H9 (cell line): Measurements from ENCODE around the gene BACH2. TPM values are rescaled to one million over a fixed set of nuclear protein-coding genes. Genes with fewer than 3 reads are reported as not detected.

Experiments used
- DNase-seq: peaks from one replicate; pipeline ENCODE4 v3.0.0-alpha.2; 2017
- H2AFZ ChIP-seq: one replicate; pipeline ENCODE4 v1.6.1; 2013; ENCODE audit warnings: mild to moderate bottlenecking, low read length, control low read depth, moderate library complexity
- H2AK5ac ChIP-seq: 2 replicates; pipeline ENCODE4 v1.6.1; 2013; ENCODE audit warnings: low read length, control low read depth, mixed read lengths; ENCODE audit not compliant: insufficient read length
- H2BK120ac ChIP-seq: one replicate; pipeline ENCODE4 v1.6.1; 2013; ENCODE audit warnings: low read depth, mild to moderate bottlenecking, low read length, control low read depth, inconsistent platforms; ENCODE audit not compliant: poor library complexity, severe bottlenecking
- H2BK12ac ChIP-seq: 2 replicates; pipeline ENCODE4 v1.6.1; 2013; ENCODE audit warnings: low read length, control low read depth, mixed read lengths, low read depth; ENCODE audit not compliant: insufficient read length
- H2BK15ac ChIP-seq: 2 replicates; pipeline ENCODE4 v1.6.1; 2013; ENCODE audit warnings: low read depth, low read length, control low read depth
- H2BK20ac ChIP-seq: one replicate; pipeline ENCODE4 v1.6.1; 2013; ENCODE audit warnings: low read depth, mild to moderate bottlenecking, low read length, control low read depth, inconsistent platforms; ENCODE audit not compliant: poor library complexity, severe bottlenecking
- H2BK5ac ChIP-seq: 2 replicates; pipeline ENCODE4 v1.6.1; 2013; ENCODE audit warnings: low read length, control low read depth, mixed read lengths; ENCODE audit not compliant: insufficient read length
- H3K14ac ChIP-seq: 2 replicates; pipeline ENCODE4 v1.6.1; 2013; ENCODE audit warnings: low read length, control low read depth; ENCODE audit not compliant: insufficient read depth
- H3K18ac ChIP-seq: 2 replicates; pipeline ENCODE4 v1.6.1; 2013; ENCODE audit warnings: low read depth, mild to moderate bottlenecking, mixed read lengths, low read length, control low read depth; ENCODE audit not compliant: insufficient read length
- H3K23ac ChIP-seq: 2 replicates; pipeline ENCODE4 v1.6.1; 2013; ENCODE audit warnings: low read length, control low read depth, mixed read lengths, low read depth; ENCODE audit not compliant: insufficient read length
- H3K23me2 ChIP-seq: 2 replicates; pipeline ENCODE4 v1.6.1; 2013; ENCODE audit warnings: low read depth, mild to moderate bottlenecking, mixed read lengths, low read length, control low read depth; ENCODE audit not compliant: insufficient read length, poor library complexity, severe bottlenecking
- H3K27ac ChIP-seq: 2 replicates; pipeline ENCODE4 v1.5.1; 2013; ENCODE audit warnings: low read length, control low read depth, mixed read lengths, low read depth; ENCODE audit not compliant: insufficient read length
- H3K27me3 ChIP-seq: 2 replicates; pipeline ENCODE4 v1.6.1; 2013; ENCODE audit warnings: low read length, control low read depth, inconsistent platforms; ENCODE audit not compliant: insufficient read depth
- H3K4ac ChIP-seq: 2 replicates; pipeline ENCODE4 v1.6.1; 2013; ENCODE audit warnings: low read depth, mild to moderate bottlenecking, control low read depth, inconsistent platforms, low read length, moderate library complexity
- H3K4me1 ChIP-seq: 2 replicates; pipeline ENCODE4 v1.6.1; 2013; ENCODE audit warnings: low read length, control low read depth, inconsistent platforms; ENCODE audit not compliant: insufficient read depth
- H3K4me2 ChIP-seq: 2 replicates; pipeline ENCODE4 v1.6.1; 2013; ENCODE audit warnings: low read length, control low read depth, mixed read lengths; ENCODE audit not compliant: insufficient read length, insufficient read depth
- H3K56ac ChIP-seq: 2 replicates; pipeline ENCODE4 v1.6.1; 2013; ENCODE audit warnings: low read depth, mild to moderate bottlenecking, mixed read lengths, low read length, control low read depth; ENCODE audit not compliant: insufficient read length
- H3K79me1 ChIP-seq: 2 replicates; pipeline ENCODE4 v1.6.1; 2013; ENCODE audit warnings: low read depth, mild to moderate bottlenecking, moderate library complexity, low read length, control low read depth, inconsistent platforms; ENCODE audit not compliant: insufficient read depth, poor library complexity, severe bottlenecking
- H3K79me2 ChIP-seq: 2 replicates; pipeline ENCODE4 v1.6.1; 2013; ENCODE audit warnings: low read length, control low read depth, inconsistent platforms; ENCODE audit not compliant: insufficient read depth
- H3K9ac ChIP-seq: 2 replicates; pipeline ENCODE4 v1.6.1; 2013; ENCODE audit warnings: low read length, control low read depth, mixed read lengths; ENCODE audit not compliant: insufficient read length; ENCODE audit errors: extremely low read depth
- H3K9me3 ChIP-seq: one replicate; pipeline ENCODE4 v1.6.1; 2013; ENCODE audit warnings: low read depth, low read length, inconsistent platforms; ENCODE audit not compliant: control insufficient read depth
- H3T11ph ChIP-seq: one replicate; pipeline ENCODE4 v1.6.1; 2013; ENCODE audit warnings: mild to moderate bottlenecking, low read length, control low read depth, inconsistent platforms
- H4K20me1 ChIP-seq: one replicate; pipeline ENCODE4 v1.6.1; 2013; ENCODE audit not compliant: control insufficient read depth, insufficient read length, insufficient read depth
- H4K5ac ChIP-seq: 2 replicates; pipeline ENCODE4 v1.6.1; 2013; ENCODE audit warnings: low read depth, mild to moderate bottlenecking, mixed read lengths, low read length, control low read depth; ENCODE audit not compliant: insufficient read length
- H4K8ac ChIP-seq: replicated peaks from 2 replicates; pipeline ENCODE4 v1.6.1; 2013; ENCODE audit warnings: low read length, control low read depth, mixed read lengths, low read depth; ENCODE audit not compliant: insufficient read length
- H4K91ac ChIP-seq: 2 replicates; pipeline ENCODE4 v1.6.1; 2013; ENCODE audit warnings: low read depth, mild to moderate bottlenecking, moderate library complexity, mixed read lengths, low read length, control low read depth; ENCODE audit not compliant: insufficient read length
- H3K27ac Mint-ChIP-seq, 3 experiments: 2 replicates in 2 of 3; 3 replicates in 1 of 3; pipeline ENCODE4 v1.8.0; 2020 to 2021; ENCODE audit warnings: mixed read lengths in 3 of 3, mild to moderate bottlenecking in 1 of 3, moderate library complexity in 1 of 3
- H3K27me3 Mint-ChIP-seq: 2 replicates; pipeline ENCODE4 v1.8.0; 2021; ENCODE audit warnings: low read depth, mild to moderate bottlenecking, moderate library complexity, mixed read lengths
- H3K36me3 Mint-ChIP-seq, 3 experiments: 2 replicates in 2 of 3; 3 replicates in 1 of 3; pipeline ENCODE4 v1.8.0; 2020 to 2021; ENCODE audit warnings: low read depth in 3 of 3, mixed read lengths in 3 of 3; ENCODE audit not compliant: insufficient read depth in 1 of 3
- H3K4me1 Mint-ChIP-seq, 2 experiments: 2 replicates each; pipeline ENCODE4 v1.8.0; 2020; ENCODE audit warnings: mixed read lengths in 2 of 2
- H3K4me3 Mint-ChIP-seq, 2 experiments: 2 replicates in 1 of 2; 3 replicates in 1 of 2; pipeline ENCODE4 v1.8.0; 2020 to 2021; ENCODE audit warnings: mild to moderate bottlenecking in 2 of 2, mixed read lengths in 2 of 2, moderate library complexity in 1 of 2
- H3K9me3 Mint-ChIP-seq, 2 experiments: 2 replicates in 1 of 2; 3 replicates in 1 of 2; pipeline ENCODE4 v1.8.0; 2020; ENCODE audit warnings: mild to moderate bottlenecking in 2 of 2, mixed read lengths in 2 of 2, moderate library complexity in 1 of 2
- CTCF ChIP-seq: fragments of 200-600 bp; sonication (generic); conservative IDR thresholded peaks from 3 replicates; pipeline ENCODE4 v1.8.0; 2021; ENCODE audit warnings: antibody characterized with exemption, mild to moderate bottlenecking
- whole genome bisulfite sequencing: extraction: QIAGEN DNeasy Blood & Tissue Kit; methylation state at CpG from one replicate; pipeline ENCODE4 v1.1.7; 2013; ENCODE audit warnings: missing lambda C conversion rate, low lambda C conversion rate, mixed read lengths; ENCODE audit not compliant: insufficient read length; ENCODE audit errors: extremely low coverage; 5-methylcytosine and 5-hydroxymethylcytosine counted together
- microRNA-seq: library from miRNA; unstranded; fragments of <30 nt; microRNA quantifications from one replicate; pipeline ENCODE4, GENCODE V29; 2020; ENCODE audit warnings: borderline microRNAs expressed
- total RNA-seq: library from RNA; stranded (reverse); gene quantifications from 2 replicates; pipeline ENCODE4 v1.2.1, GENCODE V29; 2021

The BACH2 gene
- total RNA-seq, 1 experiment from 2014 or later = 2.0 TPM

- Histone ChIP-seq H3T11ph (no peak overlapping the region), H3K14ac (peak overlapping the region; percentile 64; the same call in 1 of the 2 replicates), H3K18ac (no peak overlapping the region), H3K23me2 (no peaks in the 10 kb centered on the region), H3K4me1 (no peaks in the 10 kb centered on the region), H3K23ac (no peak overlapping the region), H3K9me3 (no peaks in the 10 kb centered on the region), H3K4ac (no peak overlapping the region), H2BK12ac (no peak overlapping the region), H2BK5ac (no peak overlapping the region), H3K79me2 (no peaks in the 10 kb centered on the region), H2BK15ac (no peak overlapping the region), H4K20me1 (no peaks in the 10 kb centered on the region), H2BK20ac (no peak overlapping the region), H2AK5ac (no peak overlapping the region), H2AFZ (no peak overlapping the region), H3K79me1 (no peaks in the 10 kb centered on the region), H3K27me3 (no peaks in the 10 kb centered on the region), H4K91ac (no peak overlapping the region), H4K8ac (no peak overlapping the region), H3K4me2 (no peak overlapping the region), H3K56ac (no peak overlapping the region), H4K5ac (no peak overlapping the region), H2BK120ac (no peak overlapping the region), H3K9ac (no peak overlapping the region), H3K27ac (no peak overlapping the region)
- H3K4me3 Mint-ChIP-seq = no peak overlapping the region
- H3K4me1 Mint-ChIP-seq = peaks cover 14% of the 10 kb centered on the region in 2 experiments
- H3K27ac Mint-ChIP-seq = no peak overlapping the region
- no peak for TF ChIP-seq CTCF
- DNase-seq = no peak
- H3K9me3 Mint-ChIP-seq = no peaks in the 10 kb centered on the region
- peaks cover 45% of the 10 kb centered on the region for H3K27me3 Mint-ChIP-seq
- no peaks in the 10 kb centered on the region for H3K36me3 Mint-ChIP-seq
- WGBS = no CpG with 5 or more reads among the region's 44 CpGs
Observed at GRCh38 chr6:89886378-89887120, 410.1 kb downstream of the BACH2 start.

Small RNA genes lying within 50 kb of the gene (microRNA-seq; reads per million reads assigned to microRNA genes)
- not detected for gene MIR4464
